Pulmonary artery endothelial cell (primary cell): ENCODE data around the gene SLC9A5. TPM values are rescaled to one million over a fixed set of nuclear protein-coding genes. Genes with fewer than 3 reads are reported as not detected.

ENCODE experiments used
- DNase-seq: peaks from one replicate; pipeline ENCODE4 v3.0.0-alpha.2; 2011; ENCODE audit warnings: low read depth, low spot score
- total RNA-seq: library from RNA; depleted of rRNA; stranded (reverse); fragments of >200 nt; gene quantifications from 2 replicates; pipeline ENCODE4 v1.2.3, GENCODE V29; 2014

Gene SLC9A5
- total RNA-seq, 1 donor from 2014 or later = 1.3 TPM

DNA sequence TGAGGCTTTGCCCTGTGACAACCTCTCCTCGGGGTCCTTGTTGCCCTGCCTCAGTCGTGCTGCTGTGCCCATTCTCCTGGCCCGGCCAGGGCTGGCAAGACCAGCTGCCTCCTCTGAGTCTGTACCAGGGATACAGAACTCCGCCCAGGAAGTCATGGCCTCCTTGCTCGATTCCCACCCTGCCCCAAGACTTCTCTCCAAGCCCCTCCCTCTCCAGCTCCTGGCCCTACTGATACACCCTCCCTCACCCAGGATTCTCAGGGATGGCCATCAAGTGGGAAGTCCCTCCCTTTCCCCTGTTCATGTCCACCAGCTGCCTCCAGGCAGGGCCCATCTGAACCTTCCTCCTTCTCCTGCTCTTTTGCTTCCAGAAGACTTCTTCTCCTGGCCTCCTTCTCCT is 33.1 kb upstream of the SLC9A5 start:
- DNase-seq = no peak

DNA sequence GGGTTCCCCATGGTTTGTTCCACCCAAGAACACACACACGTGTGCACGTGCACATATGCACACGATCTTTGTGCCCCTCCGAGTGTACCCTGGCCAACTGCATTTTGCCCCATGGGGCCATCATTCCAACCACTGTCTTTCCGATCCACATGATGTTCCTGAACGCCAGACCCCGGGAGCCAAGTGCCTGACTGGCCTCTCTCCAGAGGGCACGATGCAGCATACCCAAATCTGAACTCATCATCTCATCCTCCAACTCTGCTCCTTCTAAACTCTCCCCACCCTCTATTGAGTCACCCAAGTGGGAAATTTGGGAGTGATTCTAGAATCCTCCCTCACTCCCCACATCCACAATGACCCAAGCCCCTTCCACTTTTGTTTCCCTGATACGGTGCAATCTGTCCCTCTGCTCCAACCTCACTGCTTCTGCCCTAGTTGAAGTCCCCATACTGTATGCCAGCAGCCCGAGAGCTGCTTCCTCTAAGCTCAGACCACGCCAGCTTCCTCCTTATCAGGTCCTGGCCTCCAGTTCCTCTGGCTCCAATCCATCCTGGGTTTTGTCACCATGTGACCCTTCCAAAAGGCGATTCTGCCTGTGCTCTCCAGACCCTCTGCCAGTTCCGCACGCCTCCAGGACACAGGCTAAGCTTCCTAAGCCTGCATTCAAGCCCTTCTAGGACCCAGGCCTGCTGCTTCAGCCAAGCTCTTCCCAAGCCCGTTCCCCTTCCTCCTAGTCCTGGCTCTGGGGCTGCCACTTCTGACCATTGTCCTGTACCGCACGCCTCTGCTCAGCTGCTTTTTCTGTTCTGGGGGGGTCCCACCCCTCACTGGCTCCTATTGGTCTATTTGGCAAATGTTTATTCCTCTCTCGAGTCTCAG is 31.9 kb upstream of the SLC9A5 start:
- DNase-seq = no peak

DNA sequence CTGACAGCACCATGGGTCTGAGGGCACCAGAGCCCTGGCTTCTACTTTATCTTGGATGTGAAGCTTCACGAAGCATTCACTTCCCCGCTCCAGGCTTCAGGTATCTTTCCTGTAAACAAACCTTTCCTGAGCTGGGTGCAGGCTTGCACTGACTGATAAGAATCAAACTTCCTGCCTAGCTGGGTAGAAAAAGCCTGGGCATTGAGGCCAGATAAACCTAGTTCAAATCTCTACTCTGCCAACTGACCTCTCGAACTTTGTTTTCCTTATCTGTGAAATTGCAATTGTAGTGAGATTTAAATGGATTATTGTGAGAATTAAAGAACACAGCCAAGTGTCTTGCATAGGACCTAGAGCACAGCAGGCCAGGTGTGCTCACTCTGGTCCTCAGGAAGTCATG is 24.8 kb upstream of the SLC9A5 start:
- DNase-seq = no peak

DNA sequence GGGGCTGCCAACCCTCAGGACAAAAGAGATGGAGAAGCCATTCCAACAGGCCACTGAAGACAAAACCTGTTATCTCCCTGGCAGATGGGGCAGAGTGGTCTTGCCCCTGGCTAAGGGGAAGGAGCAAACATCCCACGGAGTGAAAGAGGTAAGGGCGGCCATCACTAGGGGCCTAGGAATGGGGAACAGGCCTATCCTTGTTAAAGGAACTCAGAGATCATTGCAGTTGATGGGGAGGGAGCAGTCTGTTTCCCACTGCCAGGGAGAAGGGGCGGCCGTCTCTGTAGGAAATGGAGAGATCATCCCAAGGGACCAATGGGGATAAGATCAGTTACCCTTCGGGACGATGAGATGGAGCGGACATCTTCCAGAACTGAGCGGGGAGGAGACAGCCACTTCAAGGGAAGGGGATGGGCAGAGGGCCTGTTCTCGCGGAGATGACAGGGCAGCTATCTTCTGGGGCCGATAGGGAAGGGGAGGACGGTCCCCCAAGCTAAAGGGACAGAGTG is 22.4 kb upstream of the SLC9A5 start:
- DNase-seq = no peak

DNA sequence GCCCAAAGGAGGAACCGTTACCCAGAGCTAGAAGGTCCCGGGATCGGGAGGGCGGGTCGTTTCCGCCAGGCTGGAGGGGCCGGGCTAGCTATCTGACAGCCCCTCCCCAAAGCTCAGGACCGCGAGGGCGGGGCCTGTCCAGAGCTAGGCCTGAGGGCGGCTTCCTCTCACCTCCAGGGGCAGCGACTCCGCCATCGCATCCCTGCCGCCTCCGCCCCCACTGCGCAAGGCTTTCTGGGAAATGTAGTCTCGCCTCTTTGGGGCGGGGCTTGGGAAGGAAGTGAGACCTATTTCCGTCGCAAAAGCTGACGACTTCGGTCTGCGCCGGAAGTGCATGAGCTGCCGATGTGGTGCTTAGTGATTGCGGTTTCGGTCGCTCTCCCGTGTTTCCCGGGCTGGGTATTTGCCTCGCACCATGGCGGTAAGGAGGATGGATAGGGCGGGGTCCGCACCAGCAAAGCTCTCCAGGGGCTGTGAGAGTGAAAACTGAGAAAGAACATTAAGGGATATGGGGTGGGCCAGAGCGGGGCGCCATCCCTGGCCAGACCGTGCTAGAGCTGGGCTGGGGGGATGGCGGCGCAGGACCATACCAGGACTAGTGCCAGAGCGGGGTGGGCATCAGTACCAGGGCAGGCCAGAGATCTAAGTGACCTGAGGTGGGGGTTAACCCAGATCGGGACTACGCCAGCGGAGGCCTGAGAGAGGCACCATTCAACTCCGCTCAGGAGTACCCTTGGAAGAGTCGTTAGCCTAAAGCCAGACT is 21.8 kb upstream of the SLC9A5 start, which contains the start of gene TMEM208:
Gene TMEM208 (plus strand): TSS at position 327 of the 763 bp plus-strand sequence. CDS start 89 bp downstream, at position 416.
- peak; percentile 91 for DNase-seq

DNA sequence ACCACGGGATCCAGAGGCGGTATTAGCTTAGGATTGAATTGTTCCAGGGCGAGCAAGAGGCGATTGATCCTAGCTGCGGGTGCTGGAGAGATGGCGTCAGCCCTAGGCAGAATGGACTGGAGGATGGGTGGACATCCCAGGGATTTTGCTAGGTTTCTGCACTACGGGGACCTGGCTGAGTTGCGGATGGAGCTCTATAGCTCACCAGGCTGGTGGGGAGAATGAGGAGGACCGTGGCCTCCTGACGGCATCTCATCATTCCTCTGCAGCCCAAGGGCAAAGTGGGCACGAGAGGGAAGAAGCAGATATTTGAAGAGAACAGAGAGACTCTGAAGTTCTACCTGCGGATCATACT is 21.2 kb upstream of the SLC9A5 start:
- DNase-seq = no peak

DNA sequence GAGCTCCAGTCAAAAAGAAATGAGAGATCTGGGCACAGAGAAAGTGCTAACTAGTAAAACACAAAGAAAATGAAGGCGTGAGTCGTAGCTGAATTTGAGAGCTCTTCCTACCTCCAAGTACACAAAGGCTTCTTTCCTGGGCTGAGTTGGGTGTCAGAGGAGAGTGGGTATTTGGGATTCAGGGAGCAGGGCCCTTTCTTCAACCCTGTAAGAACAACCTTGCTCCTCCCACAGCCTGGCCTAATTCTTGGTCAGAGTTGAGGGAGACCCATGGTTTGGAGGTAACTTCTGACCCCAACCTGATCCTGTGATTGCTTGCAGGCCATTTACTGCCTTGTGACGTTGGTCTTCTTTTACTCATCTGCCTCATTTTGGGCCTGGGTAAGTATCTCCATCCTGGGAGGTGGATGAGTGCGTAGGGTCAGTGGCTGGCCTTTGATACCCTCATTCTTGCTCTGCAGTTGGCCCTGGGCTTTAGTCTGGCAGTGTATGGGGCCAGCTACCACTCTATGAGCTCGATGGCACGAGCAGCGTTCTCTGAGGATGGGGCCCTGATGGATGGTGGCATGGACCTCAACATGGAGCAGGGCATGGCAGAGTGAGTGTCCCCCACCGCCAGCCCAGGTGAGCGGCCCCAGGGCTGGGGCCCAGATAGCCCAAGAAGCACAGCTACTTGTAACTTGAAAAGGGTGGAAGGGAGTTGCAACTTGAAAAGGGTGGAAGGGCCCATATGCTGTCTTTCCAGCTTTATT is 20.6 kb upstream of the SLC9A5 start:
- DNase-seq = no peak

DNA sequence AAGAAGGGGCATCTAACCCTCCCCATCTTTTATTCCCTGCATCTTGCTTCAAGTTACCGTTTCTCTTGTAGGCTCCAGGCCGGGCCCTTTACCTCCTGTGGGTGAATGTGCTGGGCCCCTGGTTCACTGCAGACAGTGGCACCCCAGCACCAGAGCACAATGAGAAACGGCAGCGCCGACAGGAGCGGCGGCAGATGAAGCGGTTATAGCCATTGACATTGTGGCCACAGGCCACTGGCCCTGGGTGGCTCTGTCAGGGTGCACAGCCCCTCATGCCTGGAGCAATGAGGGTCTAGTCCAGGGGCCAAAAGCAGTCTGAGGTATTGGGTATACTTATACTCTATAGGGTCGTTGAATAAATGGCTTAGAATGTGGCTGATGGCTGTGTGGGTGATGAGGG is 19.9 kb upstream of the SLC9A5 start:
- no peak for DNase-seq

DNA sequence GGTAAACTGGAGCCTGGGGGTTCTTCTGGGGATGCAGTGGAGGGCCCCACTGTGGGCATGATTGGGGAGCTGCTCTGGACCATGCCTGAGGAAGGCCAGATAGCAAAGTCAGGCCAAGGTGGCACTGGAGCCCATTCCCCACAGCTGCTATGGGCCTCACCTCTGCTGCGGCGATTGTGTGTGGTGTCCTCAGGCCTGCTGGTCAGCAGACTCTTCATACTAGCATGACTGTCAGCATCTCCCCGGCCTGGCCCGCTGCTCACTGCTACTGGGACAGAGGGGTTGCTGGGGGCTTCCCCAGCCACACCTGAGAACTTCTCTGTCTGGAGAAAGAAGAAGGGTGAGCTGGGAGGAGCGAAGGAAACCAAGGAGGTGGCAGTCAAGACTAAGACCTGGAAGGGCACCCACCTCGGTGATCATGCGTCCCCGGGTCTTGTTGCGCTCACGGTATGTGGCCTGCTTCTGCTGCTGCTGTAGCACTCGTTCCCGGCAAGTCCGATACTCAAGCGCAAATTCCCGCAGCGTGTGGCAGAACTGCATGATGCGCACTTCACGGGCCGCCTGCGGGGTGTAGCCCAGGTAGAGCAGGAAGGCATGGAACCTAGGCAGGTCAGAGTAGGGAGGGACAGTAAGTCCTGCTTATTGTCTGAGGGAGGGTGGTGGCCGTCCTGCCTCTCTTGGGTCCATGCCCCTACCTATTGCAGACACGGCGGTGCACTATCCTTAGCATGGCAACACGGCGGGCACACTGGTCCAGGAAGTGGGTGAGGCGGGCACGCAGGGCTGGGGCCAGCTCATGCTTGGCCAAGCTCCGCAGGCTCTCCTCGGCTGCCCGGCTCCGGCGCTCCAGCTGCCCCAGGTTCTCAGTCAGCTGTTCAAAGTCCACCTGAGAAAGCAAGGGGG is 18.6 kb upstream of the SLC9A5 start:
- no peak for DNase-seq

DNA sequence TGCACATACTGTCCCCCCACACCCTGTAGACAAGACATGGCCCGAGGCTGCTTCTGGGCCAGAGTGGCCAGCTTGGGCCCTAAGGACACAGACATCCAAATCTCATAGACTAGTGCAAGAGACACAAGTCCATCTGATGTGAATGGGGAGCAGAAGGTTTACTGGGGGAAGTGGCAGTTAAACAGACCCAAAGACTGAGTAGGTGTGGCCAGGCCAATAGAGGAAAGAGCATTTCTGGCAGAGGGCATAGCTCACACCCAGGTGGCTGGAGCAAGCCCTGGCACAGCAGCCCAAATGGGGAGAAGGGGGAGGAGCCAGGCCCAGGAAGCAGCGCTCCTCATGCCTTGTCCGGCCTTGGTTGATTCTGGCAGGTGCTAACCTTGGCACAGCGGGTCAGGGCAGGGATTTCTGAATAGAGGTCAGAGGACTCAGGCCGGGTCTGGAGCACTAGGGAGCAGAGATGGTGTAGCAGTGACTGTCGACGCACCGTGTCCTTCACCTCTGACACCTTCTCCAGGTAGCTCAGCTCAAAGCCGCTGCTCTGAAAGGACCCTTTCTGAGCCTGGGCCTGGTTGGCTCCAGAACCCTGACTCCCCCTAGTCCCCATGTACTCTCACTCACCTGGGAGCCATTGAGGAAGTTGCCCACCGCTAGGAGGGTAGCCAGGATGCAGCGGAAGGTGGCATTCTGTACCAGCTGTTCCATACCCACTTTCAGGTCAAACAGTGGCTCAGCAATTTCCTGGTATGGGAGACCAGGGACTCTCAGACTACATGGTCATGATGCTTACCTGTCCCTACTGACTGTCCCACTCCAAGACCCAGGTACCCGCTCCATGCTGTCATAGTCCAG is 17.7 kb upstream of the SLC9A5 start:
- no peak for DNase-seq

DNA sequence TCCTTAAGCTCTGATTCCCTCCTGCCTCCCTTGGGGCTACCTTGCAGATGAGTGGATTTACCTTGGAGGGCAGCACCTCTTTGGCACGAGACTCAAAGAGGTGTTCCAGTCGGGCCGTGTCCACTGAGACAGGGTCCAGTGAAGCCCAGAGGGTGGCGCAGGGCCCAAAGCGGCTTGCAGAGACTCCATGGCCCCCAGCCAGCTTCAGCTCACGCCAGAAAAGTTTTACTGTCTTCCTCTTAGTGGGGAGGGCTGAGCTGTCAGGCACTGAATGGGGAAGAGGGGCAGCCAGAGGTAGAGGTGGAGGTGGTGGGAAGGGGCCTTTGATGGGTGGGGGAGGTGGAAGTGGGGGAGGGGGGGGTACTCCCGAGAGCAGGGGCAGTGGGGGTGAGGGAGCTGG is 15.2 kb upstream of the SLC9A5 start:
- no peak for DNase-seq

DNA sequence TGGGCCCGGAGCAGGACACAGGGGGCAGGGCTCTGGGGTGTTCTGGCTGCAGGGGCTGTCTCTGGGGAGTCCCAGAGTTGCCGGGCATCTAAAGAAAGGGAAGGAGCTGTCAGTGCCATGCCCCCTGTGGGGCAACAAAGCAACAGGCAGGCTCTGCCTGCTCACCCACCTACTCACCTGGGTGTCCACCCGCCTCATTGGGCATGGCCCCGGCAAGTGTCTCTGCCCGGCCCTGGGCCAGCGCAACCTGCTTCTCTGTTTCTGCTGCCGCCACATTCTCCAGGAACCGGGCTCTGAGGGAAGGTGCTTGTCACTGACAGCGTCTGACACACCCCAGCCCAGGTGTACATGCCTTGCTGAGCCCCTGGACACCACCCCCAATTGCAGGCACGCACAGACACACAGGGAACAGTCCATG is 14.6 kb upstream of the SLC9A5 start:
- no peak for DNase-seq

DNA sequence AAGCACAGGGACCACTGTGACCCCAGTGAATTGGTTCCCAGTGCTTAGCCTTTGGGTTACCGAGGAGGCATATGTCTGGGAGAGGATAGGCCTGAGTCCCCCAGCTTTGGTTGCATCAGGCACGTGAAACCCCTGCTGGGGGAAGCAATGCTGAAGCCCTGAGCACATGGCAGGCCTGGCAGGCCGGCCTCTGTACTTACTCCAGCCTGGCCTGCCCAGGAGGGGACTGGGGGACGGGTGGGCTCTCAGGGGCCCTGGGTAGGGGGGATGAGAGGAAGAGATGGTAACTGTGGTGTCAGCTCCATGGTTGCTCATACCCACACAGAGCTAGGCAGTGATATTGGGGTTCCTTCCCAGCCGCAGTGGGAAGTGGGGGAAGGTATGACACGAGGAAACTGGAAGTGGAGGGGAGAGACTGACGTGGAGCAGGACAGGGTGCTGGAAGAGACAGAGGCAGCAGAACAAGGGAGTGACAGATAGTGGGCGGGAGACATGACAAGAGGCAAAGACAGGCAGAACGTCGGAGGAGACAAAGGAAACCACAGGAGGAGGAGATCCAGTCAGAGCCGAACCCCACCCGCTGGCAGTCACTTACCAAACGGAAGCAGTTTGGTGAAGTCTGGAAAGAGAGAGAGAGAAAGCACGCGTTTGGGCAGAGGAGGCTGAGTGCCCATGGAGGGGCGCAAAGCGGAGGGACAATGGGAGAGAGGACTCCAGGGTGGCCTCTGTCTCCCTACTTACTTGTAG is 12.8 kb upstream of the SLC9A5 start:
- no peak for DNase-seq

DNA sequence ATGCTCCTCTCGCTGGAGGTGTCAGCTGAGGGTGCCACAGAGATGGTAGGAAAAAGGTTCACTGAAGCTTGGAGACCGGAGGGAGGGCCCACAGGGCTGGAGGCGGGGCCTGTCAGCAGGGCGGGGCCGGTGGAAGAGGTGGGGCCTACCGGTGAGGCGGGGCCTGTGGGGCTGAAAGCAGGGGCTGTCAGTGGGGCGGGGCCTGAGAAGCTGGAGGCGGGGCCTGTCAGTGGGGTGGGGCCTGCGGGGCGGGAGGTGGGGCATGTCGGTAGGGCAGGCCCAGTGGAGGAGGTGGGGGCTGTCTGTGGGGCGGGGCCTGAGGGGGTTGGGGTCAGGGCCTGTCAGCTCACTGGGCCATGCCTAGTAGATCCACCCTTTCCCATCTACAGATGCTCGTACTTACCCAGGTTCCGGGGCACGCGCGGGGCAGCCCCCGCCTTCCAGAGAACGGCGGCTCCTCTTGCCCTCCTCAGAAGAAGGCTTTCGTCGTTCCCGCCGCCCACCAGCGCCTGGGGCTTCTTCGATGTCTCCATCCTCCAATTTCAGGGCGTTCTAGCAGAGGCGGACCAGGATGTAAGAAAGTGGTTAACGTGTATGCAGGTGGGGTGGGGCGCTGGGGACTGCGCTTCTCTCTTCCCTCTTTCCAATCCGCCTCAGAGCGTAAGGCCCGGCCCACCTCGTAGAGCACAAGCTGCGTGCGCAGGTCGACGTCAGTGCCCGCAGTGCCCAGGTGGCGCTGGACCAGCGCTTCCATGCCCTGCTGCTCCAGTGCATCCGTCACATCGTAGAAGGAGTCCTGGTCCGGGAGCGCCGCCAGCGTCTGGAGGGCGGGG is 12.0 kb upstream of the SLC9A5 start:
- no peak for DNase-seq

DNA sequence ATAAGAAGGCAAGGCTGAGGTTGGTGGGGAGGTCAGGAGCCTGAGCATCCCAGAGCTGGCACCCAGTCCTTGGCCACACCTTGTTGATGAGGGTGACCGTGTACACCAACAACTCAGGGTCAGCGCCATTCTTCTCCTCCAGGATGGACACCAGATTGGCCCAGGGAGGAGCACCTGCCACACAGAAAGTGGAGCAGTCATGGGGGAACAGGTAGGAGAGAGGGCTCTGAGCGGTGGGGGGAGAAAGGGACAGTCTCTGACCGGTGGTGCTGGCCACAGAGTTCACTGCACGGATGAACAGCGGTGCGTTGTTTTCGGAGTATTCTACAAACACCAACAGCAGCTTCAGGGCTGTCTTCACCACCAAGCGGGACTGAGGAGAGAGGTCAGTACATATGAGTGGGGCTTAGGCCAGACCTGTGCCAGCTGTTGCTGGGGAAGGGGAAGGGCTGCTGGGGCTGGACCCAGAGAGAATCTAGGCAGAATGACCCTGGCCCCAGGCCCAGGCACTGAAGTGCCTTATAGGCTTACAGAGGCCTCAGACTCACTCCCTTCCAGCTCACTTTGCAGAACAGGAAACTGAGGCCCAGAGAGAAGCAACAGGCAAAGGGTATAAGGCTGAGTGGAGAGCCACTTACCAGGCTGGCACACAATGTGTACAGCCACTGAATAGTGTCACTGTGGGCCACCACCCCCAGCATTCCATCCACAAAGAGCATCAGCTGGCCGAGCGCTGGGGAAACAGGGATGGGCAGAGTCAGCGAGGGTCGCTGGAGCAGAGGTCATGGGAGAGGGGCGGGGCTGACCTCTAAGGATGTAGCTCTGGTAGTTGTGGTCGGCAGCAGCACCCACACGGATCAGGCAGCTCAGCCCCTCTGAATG is 11.1 kb upstream of the SLC9A5 start:
- DNase-seq = no peak

DNA sequence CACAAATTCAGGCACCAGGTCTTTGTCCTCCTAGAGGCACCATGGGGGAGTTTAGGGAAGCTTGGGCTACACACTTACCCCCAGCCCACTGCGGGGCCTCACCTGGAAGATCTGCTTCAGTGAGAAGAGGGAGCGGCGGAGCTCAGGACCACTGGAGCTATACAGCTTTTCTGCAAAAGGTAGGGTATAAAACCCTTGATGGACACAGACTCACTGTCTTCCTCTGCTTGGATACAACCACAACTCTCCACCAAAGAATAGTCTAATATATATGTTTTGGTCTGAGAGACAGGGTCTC is 10.6 kb upstream of the SLC9A5 start:
- DNase-seq = no peak

DNA sequence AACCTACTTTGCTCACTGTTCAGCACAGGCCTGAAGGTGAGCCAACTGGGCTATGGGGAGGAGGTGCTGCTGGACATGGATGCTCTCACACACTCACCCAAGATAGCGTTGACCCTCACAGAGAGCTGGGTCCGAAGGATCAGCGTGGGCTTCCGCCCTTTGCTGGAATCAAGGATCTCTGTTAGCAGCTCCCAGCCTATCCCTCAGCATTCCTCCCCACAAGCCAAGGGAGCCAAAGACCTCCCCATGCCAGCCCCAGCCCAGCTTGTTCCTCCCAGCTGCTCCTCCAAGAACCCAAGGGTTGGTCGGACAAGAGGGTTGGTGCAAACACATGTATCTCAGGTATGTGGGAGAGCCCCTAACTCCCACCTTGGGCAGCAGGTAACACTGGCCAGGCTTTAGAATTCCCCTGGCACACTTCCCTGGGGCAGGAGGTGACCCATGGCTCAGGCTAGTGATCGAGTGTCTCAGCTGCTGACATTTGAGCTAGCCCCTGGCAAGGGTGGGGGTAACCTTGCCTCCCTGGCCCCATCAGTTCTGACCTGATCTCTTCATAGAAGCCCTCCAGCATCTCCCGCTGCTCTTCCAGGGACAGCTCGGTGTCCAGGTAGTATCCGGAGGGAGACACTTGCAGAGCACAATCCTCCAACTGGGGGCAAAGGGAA is 9.8 kb upstream of the SLC9A5 start:
- DNase-seq = no peak
